Measurements from ENCODE around the gene CCM2.
"Not testable (repeated sequence)": the region's sequence is repeated elsewhere in the genome, so short reads cannot be mapped to it uniquely, and the experiment has no call there.

CCM2 gene

GRCh38 chr7:45102785-45103712, 103.0 kb downstream of the CCM2 start:
- no peak for DNase-seq (ENCODE audit: low spot score)

- no peak for DNase-seq (ENCODE audit: low spot score)
These were observed 104.2 kb downstream of the CCM2 start for GRCh38 chr7:45103958-45104843.

- no peak for DNase-seq (ENCODE audit: low spot score)
These were observed 105.0 kb downstream of the CCM2 start for GRCh38 chr7:45104844-45105587.

- DNase-seq (ENCODE audit: low spot score) = no peak
These were observed 105.7 kb downstream of the CCM2 start for GRCh38 chr7:45105588-45106188.

GRCh38 chr7:45106820-45107219, 106.8 kb downstream of the CCM2 start:
- no peak for DNase-seq (ENCODE audit: low spot score)

- no peak for DNase-seq (ENCODE audit: low spot score)
These were observed 107.4 kb downstream of the CCM2 start for GRCh38 chr7:45107356-45107755.

- no peak for DNase-seq (ENCODE audit: low spot score)
These were observed 108.9 kb downstream of the CCM2 start for GRCh38 chr7:45108863-45109262.

- peak; percentile 89 for DNase-seq (ENCODE audit: low spot score)
These were observed 111.6 kb downstream of the CCM2 start, which contains the start of gene TBRG4 for GRCh38 chr7:45111298-45112223. TSS of gene TBRG4 (minus strand) at chr7:45111697. CDS start at chr7:45109237, 2,460 bp downstream.

- DNase-seq (ENCODE audit: low spot score) = no peak
These were observed 112.6 kb downstream of the CCM2 start for GRCh38 chr7:45112648-45113047.

- not testable (repeated sequence) for DNase-seq (ENCODE audit: low spot score)
These were observed 114.3 kb downstream of the CCM2 start for GRCh38 chr7:45114257-45114656.

GRCh38 chr7:45114926-45115325, 114.9 kb downstream of the CCM2 start:
- no peak for DNase-seq (ENCODE audit: low spot score)

GRCh38 chr7:45116048-45116447, 116.0 kb downstream of the CCM2 start:
- DNase-seq (ENCODE audit: low spot score) = no peak

- no peak for DNase-seq (ENCODE audit: low spot score)
These were observed 117.6 kb downstream of the CCM2 start for GRCh38 chr7:45117582-45117981.

- no peak for DNase-seq (ENCODE audit: low spot score)
These were observed 118.3 kb downstream of the CCM2 start for GRCh38 chr7:45118292-45118691.

- no peak for DNase-seq (ENCODE audit: low spot score)
These were observed 118.9 kb downstream of the CCM2 start for GRCh38 chr7:45118889-45119331.

GRCh38 chr7:45119550-45119949, 119.5 kb downstream of the CCM2 start:
- DNase-seq (ENCODE audit: low spot score) = no peak

GRCh38 chr7:45122975-45123860, 123.2 kb downstream of the CCM2 start:
- no peak for DNase-seq (ENCODE audit: low spot score)

GRCh38 chr7:45123913-45124710, 124.1 kb downstream of the CCM2 start:
- no peak for DNase-seq (ENCODE audit: low spot score)
